Measurements from ENCODE around the gene BRIP1.
"Not testable (repeated sequence)": the region's sequence is repeated elsewhere in the genome, so short reads cannot be mapped to it uniquely, and the experiment has no call there.

The BRIP1 gene

GRCh38 chr17:61684818-61685217, 178.5 kb downstream of the BRIP1 start:
- no peak overlapping the region for H3K4me3 ChIP-seq (ENCODE audit: control insufficient read depth, low read depth, low read length)
- no peak for DNase-seq (ENCODE audit: low read depth)
- TF ChIP-seq CTCF (conservative IDR thresholded peaks at IDR 0.05; ENCODE audit: control insufficient read depth, insufficient read depth, low read depth, low read length) = no peak

- TF ChIP-seq CTCF (conservative IDR thresholded peaks at IDR 0.05; ENCODE audit: control insufficient read depth, insufficient read depth, low read depth, low read length) = no peak
- no peak for DNase-seq (ENCODE audit: low read depth)
- no peak overlapping the region for H3K4me3 ChIP-seq (ENCODE audit: control insufficient read depth, low read depth, low read length)
Measured at GRCh38 chr17:61684172-61684571, 179.2 kb downstream of the BRIP1 start.

GRCh38 chr17:61683466-61683865, 179.9 kb downstream of the BRIP1 start:
- H3K4me3 ChIP-seq (ENCODE audit: control insufficient read depth, low read depth, low read length) = no peak overlapping the region
- no peak for DNase-seq (ENCODE audit: low read depth)
- TF ChIP-seq CTCF (conservative IDR thresholded peaks at IDR 0.05; ENCODE audit: control insufficient read depth, insufficient read depth, low read depth, low read length) = no peak

GRCh38 chr17:61680921-61681320, 182.4 kb downstream of the BRIP1 start:
- DNase-seq (ENCODE audit: low read depth) = no peak
- no peak for TF ChIP-seq CTCF (conservative IDR thresholded peaks at IDR 0.05; ENCODE audit: control insufficient read depth, insufficient read depth, low read depth, low read length)
- no peak overlapping the region for H3K4me3 ChIP-seq (ENCODE audit: control insufficient read depth, low read depth, low read length)

- no peak overlapping the region for H3K4me3 ChIP-seq (ENCODE audit: control insufficient read depth, low read depth, low read length)
- no peak for TF ChIP-seq CTCF (conservative IDR thresholded peaks at IDR 0.05; ENCODE audit: control insufficient read depth, insufficient read depth, low read depth, low read length)
- no peak for DNase-seq (ENCODE audit: low read depth)
Measured at GRCh38 chr17:61678339-61678738, 185.0 kb downstream of the BRIP1 start.

GRCh38 chr17:61677150-61677811, 186.0 kb downstream of the BRIP1 start:
- not testable (repeated sequence) for DNase-seq (ENCODE audit: low read depth); H3K4me3 ChIP-seq (ENCODE audit: control insufficient read depth, low read depth, low read length)

GRCh38 chr17:61676522-61676921, 186.8 kb downstream of the BRIP1 start:
- not testable (repeated sequence) for DNase-seq (ENCODE audit: low read depth); H3K4me3 ChIP-seq (ENCODE audit: control insufficient read depth, low read depth, low read length)

- not testable (repeated sequence) for DNase-seq (ENCODE audit: low read depth); H3K4me3 ChIP-seq (ENCODE audit: control insufficient read depth, low read depth, low read length)
Measured at GRCh38 chr17:61674609-61675008, 188.7 kb downstream of the BRIP1 start.

- not testable (repeated sequence) for H3K4me3 ChIP-seq (ENCODE audit: control insufficient read depth, low read depth, low read length); DNase-seq (ENCODE audit: low read depth)
Measured at GRCh38 chr17:61673019-61673897, 190.1 kb downstream of the BRIP1 start.

Measured in fibroblast of mammary gland (primary cell).